ENCODE data around the gene MYO3A. TPM values are rescaled to one million over a fixed set of nuclear protein-coding genes. Genes with fewer than 3 reads are reported as not detected.

MYO3A gene
- total and polyA plus RNA-seq, 8 donors = 0.21 to 3.9 (median 3.2) TPM

DNA sequence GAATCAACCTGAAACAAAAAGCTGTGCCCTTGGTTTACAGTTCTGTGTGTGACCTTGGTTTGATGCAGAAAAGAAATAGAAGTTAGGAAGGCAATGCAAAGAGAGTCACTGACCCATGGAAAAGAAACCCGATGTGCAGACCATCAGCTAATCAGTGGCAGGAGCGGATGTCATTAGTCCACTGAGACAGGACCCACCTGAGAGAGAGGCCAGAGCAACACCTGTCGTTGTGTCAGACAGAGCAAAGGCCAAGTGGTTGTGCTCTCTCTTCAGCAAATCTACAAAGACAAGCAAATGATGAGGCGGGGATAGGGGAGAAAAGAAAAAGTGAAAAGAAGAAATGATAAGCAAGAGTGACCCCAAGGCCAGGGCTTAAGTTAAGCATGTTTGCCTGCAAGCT lies 291.3 kb downstream of the MYO3A start:
- TF ChIP-seq CTCF (IDR thresholded peaks at IDR 0.05) = no peak
- intact Hi-C loops (cut with DNase I) = no loop called here
- DNase-seq (no peak), ATAC-seq (no peak)
- Histone ChIP-seq H3K36me3 (no peaks in the 10 kb centered on the region), H3K27ac (no peak overlapping the region), H3K9me3 (no peaks in the 10 kb centered on the region), H3K4me3 (no peak overlapping the region), H3K27me3 (peaks cover 19 to 69% of the 10 kb centered on the region in 2 donors), H3K4me1 (no peaks in the 10 kb centered on the region)

- peaks cover 0 to 44% of the 10 kb centered on the region in 2 donors for H3K27me3 ChIP-seq
- ATAC-seq = no peak
- no peak for DNase-seq
- TF ChIP-seq CTCF (IDR thresholded peaks at IDR 0.05) = no peak
- intact Hi-C loops (cut with DNase I) = no loop called here
- H3K27ac ChIP-seq = no peak overlapping the region
- no peak overlapping the region for H3K4me3 ChIP-seq
- H3K36me3 ChIP-seq = no peaks in the 10 kb centered on the region
- H3K4me1 ChIP-seq = no peaks in the 10 kb centered on the region
- no peaks in the 10 kb centered on the region for H3K9me3 ChIP-seq
Measured at GRCh38 chr10:26227786-26228185, 293.8 kb downstream of the MYO3A start.

DNA sequence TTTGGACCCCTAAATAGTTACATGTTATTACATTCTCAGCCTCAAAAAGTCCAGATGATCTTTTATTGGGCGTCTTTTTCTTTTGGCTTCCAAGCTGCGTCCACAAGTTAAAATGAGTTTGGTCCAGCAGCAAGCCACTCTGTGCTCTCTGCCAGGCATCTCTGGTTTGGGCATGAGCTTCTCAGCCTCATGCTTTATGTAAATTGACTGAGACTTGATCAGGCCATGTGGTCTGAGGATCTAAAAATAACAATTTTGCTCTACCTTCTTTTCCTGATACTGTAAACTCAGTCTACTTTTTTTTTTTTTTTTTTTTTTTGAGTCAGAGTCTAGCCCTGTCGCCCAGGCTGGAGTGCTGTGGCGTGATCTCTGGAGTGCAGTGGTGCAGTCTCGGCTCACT lies 298.1 kb downstream of the MYO3A start:
- Histone ChIP-seq H3K9me3 (no peaks in the 10 kb centered on the region), H3K4me3 (no peak overlapping the region), H3K36me3 (no peaks in the 10 kb centered on the region), H3K27me3 (peaks cover 0 to 24% of the 10 kb centered on the region in 2 donors), H3K27ac (no peak overlapping the region), H3K4me1 (no peaks in the 10 kb centered on the region)
- TF ChIP-seq CTCF (IDR thresholded peaks at IDR 0.05) = no peak
- ATAC-seq (no peak), DNase-seq (no peak)
- intact Hi-C loops (cut with DNase I) = no loop called here

GRCh38 chr10:26235761-26236160 lies 301.7 kb downstream of the MYO3A start:
- TF ChIP-seq CTCF (IDR thresholded peaks at IDR 0.05) = no peak
- Histone ChIP-seq H3K27me3 (peaks cover 0 to 4% of the 10 kb centered on the region in 2 donors), H3K9me3 (no peaks in the 10 kb centered on the region), H3K4me3 (no peak overlapping the region), H3K27ac (no peak overlapping the region), H3K36me3 (no peaks in the 10 kb centered on the region), H3K4me1 (no peaks in the 10 kb centered on the region)
- no peak for ATAC-seq
- intact Hi-C loops (cut with DNase I) = no loop called here
- DNase-seq = no peak

DNA sequence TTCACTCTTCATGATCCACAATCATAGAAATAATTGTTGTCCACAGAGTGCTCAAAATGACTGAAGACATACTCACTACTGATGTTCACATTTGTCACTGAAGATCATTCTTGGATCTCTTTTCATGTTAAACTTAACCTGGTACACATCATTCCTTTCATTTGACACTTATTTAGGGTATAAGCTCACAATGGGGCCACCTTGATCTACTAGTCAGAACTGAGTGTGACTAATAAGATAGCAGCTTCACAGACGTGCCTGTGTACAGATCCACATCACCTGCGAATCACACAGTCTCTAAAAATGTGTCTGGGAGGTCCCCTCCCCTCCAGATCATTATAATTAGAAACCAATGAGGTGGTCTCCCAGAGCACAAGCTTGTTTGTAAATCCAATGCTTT lies 304.3 kb downstream of the MYO3A start:
- Histone ChIP-seq H3K36me3 (no peaks in the 10 kb centered on the region), H3K9me3 (no peaks in the 10 kb centered on the region), H3K4me1 (no peaks in the 10 kb centered on the region), H3K27ac (no peak overlapping the region), H3K27me3 (peaks cover 0 to 4% of the 10 kb centered on the region in 2 donors), H3K4me3 (no peak overlapping the region)
- ATAC-seq (no peak), DNase-seq (no peak)
- intact Hi-C loops (cut with DNase I) = no loop called here
- TF ChIP-seq CTCF (IDR thresholded peaks at IDR 0.05) = no peak

Measured in left lung (tissue), 10 donors.